Lower leg skin (tissue), 4 donors: ENCODE results near the gene EP400. TPM values are rescaled to one million over a fixed set of nuclear protein-coding genes. Genes with fewer than 3 reads are reported as not detected.

Experiments used
- DNase-seq, 2 donors: peaks; one replicate each; pipeline ENCODE4 v3.0.0-alpha.2; 2019; ENCODE audit warnings: low spot score in 2 of 2
- H3K4me3 ChIP-seq: fragments of 200-600 bp; sonication (generic); 2 replicates; pipeline ENCODE4 v1.5.1; 2017; ENCODE audit warnings: mild to moderate bottlenecking, low read depth; ENCODE audit not compliant: poor library complexity, severe bottlenecking
- CTCF ChIP-seq, 3 donors: fragments of 450-650 bp; IDR thresholded peaks; one replicate each; pipeline ENCODE4 v1.5.1; 2016; ENCODE audit warnings: antibody characterized with exemption in 3 of 3, mild to moderate bottlenecking in 3 of 3, moderate library complexity in 2 of 3
- POLR2A ChIP-seq, 2 donors: fragments of 450-650 bp; IDR thresholded peaks; one replicate each; pipeline ENCODE4 v1.6.1; 2016 to 2017; ENCODE audit warnings: antibody characterized with exemption in 2 of 2, mild to moderate bottlenecking in 1 of 2, moderate library complexity in 1 of 2
- WGBS, 2 donors: methylation state at CpG; one replicate each; pipeline ENCODE4 v1.1.5; 2018; 5-methylcytosine and 5-hydroxymethylcytosine counted together
- intact Hi-C: fragments of 100-400 bp; cut with DNase I; formaldehyde crosslinking; loops from one replicate; pipeline ENCODE4 v1.15.0; 2023; ENCODE audit warnings: low total_unique reads
- total RNA-seq, 4 donors: library from RNA; depleted of rRNA; stranded (reverse); fragments of >200 nt; gene quantifications; one replicate each; pipeline ENCODE4 v1.1.0, GENCODE V29; 2016

The EP400 gene
- total RNA-seq, 4 donors from 2014 or later: 22.0 to 45.8 (median 24.6) TPM

DNA sequence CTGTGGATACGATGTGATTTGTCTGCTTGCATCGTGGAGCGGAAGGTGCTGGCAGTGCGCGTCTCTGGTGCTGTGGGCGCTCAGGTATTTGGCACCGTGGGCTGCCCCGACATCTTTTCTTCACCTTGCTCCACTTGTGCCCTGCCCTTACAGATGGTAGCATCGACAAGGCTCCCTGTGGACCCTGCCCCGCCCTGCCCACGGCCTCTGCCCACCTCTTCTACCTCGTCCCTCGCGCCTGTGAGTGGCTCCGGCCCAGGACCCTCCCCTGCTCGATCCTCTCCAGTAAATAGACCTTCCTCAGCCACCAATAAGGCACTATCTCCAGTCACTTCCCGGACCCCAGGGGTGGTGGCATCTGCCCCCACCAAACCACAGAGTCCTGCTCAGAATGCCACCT is 36.6 kb downstream of the EP400 start:
- TF ChIP-seq POLR2A (IDR thresholded peaks at IDR 0.05) (no peak), CTCF (IDR thresholded peaks at IDR 0.05) (no peak)
- no peak for DNase-seq
- H3K4me3 ChIP-seq: no peak overlapping the region
- 92 to 94% methylated on average over 17 of the region's 17 CpGs for WGBS, 2 donors
- intact Hi-C loops: no loop called here

DNA sequence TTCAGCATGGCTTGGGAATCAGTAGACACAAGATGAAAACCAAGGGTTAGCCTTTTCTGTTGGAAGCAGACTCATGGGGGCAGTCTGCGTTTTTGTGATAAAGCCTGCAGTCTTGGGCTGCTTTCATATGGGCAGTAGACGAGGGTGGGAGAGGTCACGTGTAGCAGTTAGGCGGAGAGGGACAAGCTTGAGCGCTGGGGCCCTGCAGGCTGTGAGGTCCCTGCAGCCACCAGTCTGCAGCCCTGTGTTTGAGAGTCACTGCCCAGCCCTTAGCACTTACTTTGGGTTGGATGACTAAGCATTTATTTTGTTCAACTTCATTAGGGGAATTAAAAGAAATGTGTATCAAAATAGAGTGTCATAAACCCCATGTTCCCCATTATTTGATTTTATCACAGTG is 37.2 kb downstream of the EP400 start:
- DNase-seq: no peak
- H3K4me3 ChIP-seq: no peak overlapping the region
- whole genome bisulfite sequencing, 2 donors: 90 to 92% methylated on average over 5 of the region's 5 CpGs
- no peak for TF ChIP-seq POLR2A (IDR thresholded peaks at IDR 0.05)
- no peak for TF ChIP-seq CTCF (IDR thresholded peaks at IDR 0.05)
- intact Hi-C loops: no loop called here

DNA sequence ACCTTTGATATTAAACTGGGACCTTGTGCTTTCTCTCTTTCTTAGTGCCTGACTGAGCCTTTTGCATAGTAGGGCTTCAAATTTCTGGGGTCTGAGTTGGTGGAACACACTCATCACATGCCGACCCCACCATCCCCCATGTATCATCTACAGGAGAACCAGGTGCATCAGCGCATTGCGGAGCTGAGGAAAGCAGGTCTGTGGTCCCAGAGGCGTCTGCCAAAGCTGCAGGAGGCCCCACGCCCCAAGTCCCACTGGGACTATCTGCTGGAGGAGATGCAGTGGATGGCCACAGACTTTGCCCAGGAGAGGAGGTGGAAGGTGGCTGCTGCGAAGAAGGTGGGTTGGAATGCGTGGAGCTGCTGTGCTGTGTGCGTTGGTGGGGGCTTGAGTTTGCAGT is 37.8 kb downstream of the EP400 start:
- 90 to 96% methylated on average over 8 of the region's 8 CpGs for WGBS, 2 donors
- no peak for TF ChIP-seq POLR2A (IDR thresholded peaks at IDR 0.05)
- no peak for TF ChIP-seq CTCF (IDR thresholded peaks at IDR 0.05)
- intact Hi-C loops: no loop called here
- no peak for DNase-seq
- no peak overlapping the region for H3K4me3 ChIP-seq

DNA sequence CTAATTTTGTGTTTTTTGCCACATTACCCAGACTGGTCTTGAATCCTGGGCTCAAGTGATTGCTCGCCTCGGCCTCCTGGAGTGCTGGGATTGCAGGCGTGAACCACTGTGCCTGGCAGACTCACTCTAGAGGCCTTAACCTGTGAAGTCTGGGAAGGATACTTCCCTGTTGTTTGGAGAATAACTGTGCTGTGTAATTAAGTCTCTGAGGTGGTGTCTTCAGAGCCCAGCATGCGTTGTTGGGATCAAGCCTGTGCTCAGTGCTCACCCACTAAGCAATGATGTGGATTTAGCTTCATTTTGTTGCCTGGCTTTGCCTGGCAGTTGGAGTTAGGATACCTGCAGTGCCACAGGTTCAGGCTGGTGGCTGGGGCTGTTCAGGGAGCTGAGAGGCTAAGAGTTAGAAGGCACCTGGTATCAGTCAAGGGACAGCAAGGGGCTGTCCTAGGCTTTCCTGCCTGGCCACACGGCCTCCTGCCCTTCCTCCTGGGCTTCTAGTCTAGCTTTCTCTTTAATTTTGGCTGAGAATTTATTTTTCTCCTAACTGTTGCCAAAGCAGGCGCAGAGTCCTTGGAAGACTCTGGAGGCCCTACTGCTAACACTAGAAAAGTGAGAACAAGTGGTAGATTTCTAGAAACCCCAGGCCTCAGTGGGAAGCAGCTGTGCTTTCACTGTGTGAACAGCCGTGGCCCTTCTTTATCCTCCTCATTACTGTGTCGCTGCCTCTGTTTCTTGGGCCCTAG is 38.5 kb downstream of the EP400 start:
- no peak for DNase-seq
- 93 to 95% methylated on average over 8 of the region's 8 CpGs for WGBS, 2 donors
- intact Hi-C loops: no loop called here
- TF ChIP-seq CTCF (IDR thresholded peaks at IDR 0.05) (no peak), POLR2A (IDR thresholded peaks at IDR 0.05) (no peak)
- H3K4me3 ChIP-seq: no peak overlapping the region

GRCh38 chr12:131989021-131989420 is 39.3 kb downstream of the EP400 start:
- TF ChIP-seq CTCF (IDR thresholded peaks at IDR 0.05) (no peak), POLR2A (IDR thresholded peaks at IDR 0.05) (no peak)
- intact Hi-C loops: no loop called here
- 84 to 94% methylated on average over 12 of the region's 12 CpGs for WGBS, 2 donors
- no peak overlapping the region for H3K4me3 ChIP-seq
- no peak for DNase-seq
